Ureter (tissue), 1 donor: Measurements from ENCODE around the gene HKDC1. TPM values are rescaled to one million over a fixed set of nuclear protein-coding genes. Genes with fewer than 3 reads are reported as not detected.

Experiments
- DNase-seq: peaks from one replicate; pipeline ENCODE4 v3.0.0-alpha.2; 2020; ENCODE audit warnings: low spot score
- total RNA-seq: library from RNA; stranded (reverse); gene quantifications from one replicate; pipeline ENCODE4 v1.2.4, GENCODE V29; 2023
- donor health status: DM: yes; HTN: yes; CAD: no.

The HKDC1 gene
- total RNA-seq, 1 donor from 2014 or later, result 0.10 TPM

GRCh38 chr10:69215405-69216171 lies 4.5 kb upstream of the HKDC1 start:
- DNase-seq, result no peak

GRCh38 chr10:69216577-69217118 lies 3.5 kb upstream of the HKDC1 start:
- DNase-seq, result no peak

- no peak for DNase-seq
These were observed 2.9 kb upstream of the HKDC1 start for GRCh38 chr10:69217119-69217754.

GRCh38 chr10:69218831-69219230 lies 1.3 kb upstream of the HKDC1 start:
- DNase-seq, result no peak

- no peak for DNase-seq
These were observed 375 bp downstream of the HKDC1 start for GRCh38 chr10:69220507-69220906.

GRCh38 chr10:69222157-69223027 lies 2.3 kb downstream of the HKDC1 start:
- peak; percentile 80 for DNase-seq

GRCh38 chr10:69223028-69223342 lies 2.9 kb downstream of the HKDC1 start:
- no peak for DNase-seq

- DNase-seq, result no peak
These were observed 4.9 kb downstream of the HKDC1 start for GRCh38 chr10:69224862-69225657.

- no peak for DNase-seq
These were observed 5.5 kb downstream of the HKDC1 start for GRCh38 chr10:69225681-69226080.

- DNase-seq, result no peak
These were observed 6.9 kb downstream of the HKDC1 start for GRCh38 chr10:69226919-69227450.

- no peak for DNase-seq
These were observed 8.0 kb downstream of the HKDC1 start for GRCh38 chr10:69228151-69228550.

- no peak for DNase-seq
These were observed 9.4 kb downstream of the HKDC1 start for GRCh38 chr10:69229616-69229916.

- no peak for DNase-seq
These were observed 10.0 kb downstream of the HKDC1 start for GRCh38 chr10:69230128-69230527.

GRCh38 chr10:69232252-69232651 lies 12.1 kb downstream of the HKDC1 start:
- DNase-seq, result no peak

GRCh38 chr10:69232736-69233480 lies 12.8 kb downstream of the HKDC1 start:
- no peak for DNase-seq

- DNase-seq, result no peak
These were observed 14.3 kb downstream of the HKDC1 start for GRCh38 chr10:69234447-69234846.

- peak; percentile 92 for DNase-seq
These were observed 17.5 kb downstream of the HKDC1 start for GRCh38 chr10:69237528-69238159.

- DNase-seq, result no peak
These were observed 19.0 kb downstream of the HKDC1 start for GRCh38 chr10:69239136-69239535.

- DNase-seq, result no peak
These were observed 19.8 kb downstream of the HKDC1 start for GRCh38 chr10:69239816-69240434.

GRCh38 chr10:69240455-69240854 lies 20.3 kb downstream of the HKDC1 start:
- no peak for DNase-seq
